ENCODE results near the gene RNF40. TPM values are rescaled to one million over a fixed set of nuclear protein-coding genes. Genes with fewer than 3 reads are reported as not detected.

RNF40 gene
- total and polyA plus RNA-seq, 2 experiments from 2014 or later, result 70.4 to 75.3 TPM

- Histone ChIP-seq H3K27me3 (no peaks in the 10 kb centered on the region), H3K4me2 (no peak overlapping the region), H3K4me3 (no peak overlapping the region), H3K79me2 (peaks cover 28% of the 10 kb centered on the region), H3K27ac (no peak overlapping the region), H3K9me2 (replicated peaks; ENCODE audit: insufficient read depth) (no peaks in the 10 kb centered on the region), H3K4me1 (ENCODE audit: insufficient read depth) (peaks cover 11% of the 10 kb centered on the region), H3K36me3 (replicated peaks; ENCODE audit: insufficient read depth, low read depth) (no peaks in the 10 kb centered on the region), H3K9me3 (ENCODE audit: low read depth) (no peaks in the 10 kb centered on the region), H4K20me1 (ENCODE audit: insufficient read depth, poor library complexity, severe bottlenecking) (no peaks in the 10 kb centered on the region), H2AFZ (no peak overlapping the region)
- TF ChIP-seq EZH2 (IDR thresholded peaks at IDR 0.05; ENCODE audit: borderline replicate concordance) (no peak), CTCF (IDR thresholded peaks at IDR 0.05; ENCODE audit: poor library complexity) (no peak), EZH2phosphoT487 (IDR thresholded peaks at IDR 0.05; ENCODE audit: low read depth, severe bottlenecking, unreplicated experiment) (no peak)
- 98% methylated on average over 29 of the region's 29 CpGs for WGBS (ENCODE audit: low lambda C conversion rate, missing lambda C conversion rate)
- no peak for DNase-seq (ENCODE audit: low spot score)
Measured at GRCh38 chr16:30766206-30766932, 4.2 kb downstream of the RNF40 start.

GRCh38 chr16:30766933-30767284 lies 4.8 kb downstream of the RNF40 start:
- H3K79me2 ChIP-seq, result peaks cover 28% of the 10 kb centered on the region
- DNase-seq (ENCODE audit: low spot score), result no peak
- TF ChIP-seq EZH2phosphoT487 (IDR thresholded peaks at IDR 0.05; ENCODE audit: low read depth, severe bottlenecking, unreplicated experiment), result no peak
- no peak for TF ChIP-seq EZH2 (IDR thresholded peaks at IDR 0.05; ENCODE audit: borderline replicate concordance)
- no peak for TF ChIP-seq CTCF (IDR thresholded peaks at IDR 0.05; ENCODE audit: poor library complexity)
- no peak overlapping the region for H2AFZ ChIP-seq
- H4K20me1 ChIP-seq (ENCODE audit: insufficient read depth, poor library complexity, severe bottlenecking), result no peaks in the 10 kb centered on the region
- H3K4me2 ChIP-seq, result no peak overlapping the region
- no peaks in the 10 kb centered on the region for H3K9me2 ChIP-seq (replicated peaks; ENCODE audit: insufficient read depth)
- 95% methylated on average over 4 of the region's 4 CpGs for whole genome bisulfite sequencing (ENCODE audit: low lambda C conversion rate, missing lambda C conversion rate)
- no peaks in the 10 kb centered on the region for H3K36me3 ChIP-seq (replicated peaks; ENCODE audit: insufficient read depth, low read depth)
- peaks cover 11% of the 10 kb centered on the region for H3K4me1 ChIP-seq (ENCODE audit: insufficient read depth)
- no peak overlapping the region for H3K27ac ChIP-seq
- no peaks in the 10 kb centered on the region for H3K27me3 ChIP-seq
- H3K9me3 ChIP-seq (ENCODE audit: low read depth), result no peaks in the 10 kb centered on the region
- no peak overlapping the region for H3K4me3 ChIP-seq

- Histone ChIP-seq H3K4me1 (ENCODE audit: insufficient read depth) (peaks cover 9% of the 10 kb centered on the region), H3K9me3 (ENCODE audit: low read depth) (no peaks in the 10 kb centered on the region), H2AFZ (no peak overlapping the region), H4K20me1 (ENCODE audit: insufficient read depth, poor library complexity, severe bottlenecking) (no peaks in the 10 kb centered on the region), H3K27me3 (no peaks in the 10 kb centered on the region), H3K4me3 (no peak overlapping the region), H3K27ac (no peak overlapping the region), H3K79me2 (peaks cover 22% of the 10 kb centered on the region), H3K9me2 (replicated peaks; ENCODE audit: insufficient read depth) (no peaks in the 10 kb centered on the region), H3K36me3 (replicated peaks; ENCODE audit: insufficient read depth, low read depth) (no peaks in the 10 kb centered on the region), H3K4me2 (no peak overlapping the region)
- WGBS (ENCODE audit: low lambda C conversion rate, missing lambda C conversion rate), result 96% methylated on average over 18 of the region's 18 CpGs
- DNase-seq (ENCODE audit: low spot score), result no peak
- TF ChIP-seq EZH2phosphoT487 (IDR thresholded peaks at IDR 0.05; ENCODE audit: low read depth, severe bottlenecking, unreplicated experiment) (no peak), CTCF (IDR thresholded peaks at IDR 0.05; ENCODE audit: poor library complexity) (no peak), EZH2 (IDR thresholded peaks at IDR 0.05; ENCODE audit: borderline replicate concordance) (no peak)
Measured at GRCh38 chr16:30767767-30768465, 5.8 kb downstream of the RNF40 start.
